ENCODE data around the gene SMTNL2.

DNA sequence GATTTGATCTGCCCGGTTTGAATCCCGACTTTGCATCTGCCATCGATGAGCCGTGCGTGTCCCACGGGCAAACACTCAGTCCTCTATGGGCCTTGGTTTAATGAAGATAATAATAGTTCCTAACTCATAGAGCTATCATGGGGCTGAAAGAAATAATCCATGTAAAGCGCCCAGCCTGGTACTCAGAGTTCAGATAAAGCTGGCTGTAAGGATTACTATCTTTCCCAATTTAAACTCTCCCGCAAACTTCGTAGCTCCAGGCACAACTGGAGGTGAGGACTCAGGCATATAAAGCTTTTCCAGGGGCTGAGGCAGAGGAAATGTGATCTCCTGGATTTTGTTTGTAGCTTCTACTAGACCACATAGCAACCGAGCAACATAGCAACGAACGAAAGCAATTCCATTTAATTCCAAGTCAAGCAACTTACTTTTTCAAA lies 40.9 kb downstream of the SMTNL2 start:
- TF ChIP-seq, protein P1, sequence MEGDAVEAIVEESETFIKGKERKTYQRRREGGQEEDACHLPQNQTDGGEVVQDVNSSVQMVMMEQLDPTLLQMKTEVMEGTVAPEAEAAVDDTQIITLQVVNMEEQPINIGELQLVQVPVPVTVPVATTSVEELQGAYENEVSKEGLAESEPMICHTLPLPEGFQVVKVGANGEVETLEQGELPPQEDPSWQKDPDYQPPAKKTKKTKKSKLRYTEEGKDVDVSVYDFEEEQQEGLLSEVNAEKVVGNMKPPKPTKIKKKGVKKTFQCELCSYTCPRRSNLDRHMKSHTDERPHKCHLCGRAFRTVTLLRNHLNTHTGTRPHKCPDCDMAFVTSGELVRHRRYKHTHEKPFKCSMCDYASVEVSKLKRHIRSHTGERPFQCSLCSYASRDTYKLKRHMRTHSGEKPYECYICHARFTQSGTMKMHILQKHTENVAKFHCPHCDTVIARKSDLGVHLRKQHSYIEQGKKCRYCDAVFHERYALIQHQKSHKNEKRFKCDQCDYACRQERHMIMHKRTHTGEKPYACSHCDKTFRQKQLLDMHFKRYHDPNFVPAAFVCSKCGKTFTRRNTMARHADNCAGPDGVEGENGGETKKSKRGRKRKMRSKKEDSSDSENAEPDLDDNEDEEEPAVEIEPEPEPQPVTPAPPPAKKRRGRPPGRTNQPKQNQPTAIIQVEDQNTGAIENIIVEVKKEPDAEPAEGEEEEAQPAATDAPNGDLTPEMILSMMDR (IDR thresholded peaks at IDR 0.05), result no peak
- no peak for TF ChIP-seq POLR2A (IDR thresholded peaks at IDR 0.05)
